ENCODE data around the gene AK8. TPM values are rescaled to one million over a fixed set of nuclear protein-coding genes. Genes with fewer than 3 reads are reported as not detected.

AK8 gene
- total and polyA plus RNA-seq, 4 donors, result 0.07 to 0.26 (median 0.11) TPM

- Histone ChIP-seq H3K9ac (ENCODE audit: low read depth in 1 of 2, low read length in 2 of 2) (no peak overlapping the region), H3K9me3 (ENCODE audit: control insufficient read depth in 4 of 4, low read length in 3 of 4) (no peaks in the 10 kb centered on the region), H3K4me3 (ENCODE audit: low read depth in 1 of 3, low read length in 3 of 3) (no peak overlapping the region), H3K4me1 (ENCODE audit: control insufficient read depth in 4 of 4, insufficient read depth in 4 of 4, low read length in 3 of 4) (no peaks in the 10 kb centered on the region), H3K36me3 (ENCODE audit: control insufficient read depth in 4 of 4, insufficient read depth in 3 of 4, low read depth in 1 of 4, low read length in 3 of 4) (no peaks in the 10 kb centered on the region), H3K27me3 (ENCODE audit: control insufficient read depth in 4 of 4, insufficient read depth in 4 of 4, low read length in 3 of 4) (peaks cover 3 to 12% (median 9%) of the 10 kb centered on the region in 4 donors), H3K27ac (ENCODE audit: low read depth in 1 of 2, low read length in 2 of 2) (no peak overlapping the region)
- no peak for DNase-seq (ENCODE audit: low spot score)
- WGBS, result 58% methylated on average over 5 of the region's 5 CpGs
- TF ChIP-seq CTCF (IDR thresholded peaks at IDR 0.05; ENCODE audit: low read depth, low read length, missing input control), result no peak
- TF ChIP-seq SP1 (IDR thresholded peaks at IDR 0.05), result no peak
- no peak for TF ChIP-seq JUND (IDR thresholded peaks at IDR 0.05)
Measured at GRCh38 chr9:132748450-132748849, 129.6 kb downstream of the AK8 start.

DNA sequence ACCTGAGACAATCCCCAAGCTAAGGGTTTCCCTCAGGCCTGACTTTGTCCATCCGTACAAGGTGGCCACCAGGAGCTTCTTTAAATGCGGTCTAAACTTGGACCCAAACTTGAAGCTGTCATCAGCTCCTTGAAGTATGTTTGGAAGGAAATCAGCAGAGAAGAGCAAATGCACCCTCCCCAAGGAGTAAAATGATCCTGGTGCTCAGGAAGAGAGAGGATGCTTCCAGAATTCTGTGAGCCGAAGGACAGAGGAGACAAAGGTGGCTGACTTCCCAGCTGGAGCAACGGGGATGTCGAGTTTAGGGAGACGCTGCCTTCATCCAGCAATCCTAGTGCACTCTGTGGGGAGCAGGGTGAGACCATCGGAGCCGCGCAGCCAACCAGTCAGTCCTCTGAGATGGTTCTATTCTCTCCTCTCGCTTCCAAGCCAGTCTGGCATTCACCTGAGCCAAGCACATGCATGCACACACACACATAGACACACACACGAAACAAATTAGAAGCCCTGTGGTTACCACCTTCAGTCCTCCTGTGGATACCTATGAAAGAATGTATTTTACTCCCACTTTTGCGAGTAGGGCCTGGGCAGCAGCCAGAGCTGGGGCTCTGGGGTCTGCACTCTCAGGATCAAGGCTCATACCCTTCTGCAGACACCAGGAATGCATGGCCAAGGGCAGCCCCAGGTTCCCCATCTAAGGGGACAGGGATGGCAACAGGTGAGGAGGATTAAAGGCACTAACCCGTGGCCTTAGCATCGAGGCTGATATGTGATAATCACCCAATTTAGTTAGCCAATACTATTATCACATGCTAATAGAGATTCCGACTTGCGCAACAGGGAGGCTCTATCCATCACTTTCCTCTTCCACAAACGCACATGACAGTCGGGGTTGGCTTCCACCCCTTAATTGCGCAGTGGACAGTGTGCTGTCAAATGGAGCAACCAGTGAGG is 132.1 kb downstream of the AK8 start:
- Histone ChIP-seq H3K9me3 (ENCODE audit: control insufficient read depth in 4 of 4, low read length in 3 of 4) (no peaks in the 10 kb centered on the region), H3K27me3 (ENCODE audit: control insufficient read depth in 4 of 4, insufficient read depth in 4 of 4, low read length in 3 of 4) (peaks cover 3 to 18% (median 12%) of the 10 kb centered on the region in 4 donors), H3K9ac (ENCODE audit: low read depth in 1 of 2, low read length in 2 of 2) (no peak overlapping the region), H3K36me3 (ENCODE audit: control insufficient read depth in 4 of 4, insufficient read depth in 3 of 4, low read depth in 1 of 4, low read length in 3 of 4) (no peaks in the 10 kb centered on the region), H3K27ac (ENCODE audit: low read depth in 1 of 2, low read length in 2 of 2) (no peak overlapping the region), H3K4me1 (ENCODE audit: control insufficient read depth in 4 of 4, insufficient read depth in 4 of 4, low read length in 3 of 4) (no peaks in the 10 kb centered on the region), H3K4me3 (ENCODE audit: low read depth in 1 of 3, low read length in 3 of 3) (no peak overlapping the region)
- WGBS, result 81% methylated on average over 19 of the region's 19 CpGs
- no peak for TF ChIP-seq CTCF (IDR thresholded peaks at IDR 0.05; ENCODE audit: low read depth, low read length, missing input control)
- TF ChIP-seq HNF4G (IDR thresholded peaks at IDR 0.05), result no peak
- no peak for TF ChIP-seq FOXA2 (IDR thresholded peaks at IDR 0.05)
- TF ChIP-seq RAD21 (IDR thresholded peaks at IDR 0.05), result no peak
- no peak for TF ChIP-seq MAX (IDR thresholded peaks at IDR 0.05)
- no peak for TF ChIP-seq TAF1 (conservative IDR thresholded peaks at IDR 0.05)
- no peak for TF ChIP-seq YY1 (IDR thresholded peaks at IDR 0.05)
- TF ChIP-seq NR2F2 (IDR thresholded peaks at IDR 0.05), result no peak
- no peak for TF ChIP-seq FOXA1 (IDR thresholded peaks at IDR 0.05)
- no peak for TF ChIP-seq RXRA (IDR thresholded peaks at IDR 0.05)
- TF ChIP-seq EGR1 (IDR thresholded peaks at IDR 0.05; ENCODE audit: low read depth in 2 of 2), result no peak
- no peak for TF ChIP-seq JUND (IDR thresholded peaks at IDR 0.05)
- no peak for TF ChIP-seq REST (IDR thresholded peaks at IDR 0.05)
- TF ChIP-seq GABPA (IDR thresholded peaks at IDR 0.05 in 1 of 2, conservative IDR thresholded peaks at IDR 0.05 in 1 of 2), result no peak
- TF ChIP-seq HNF4A (conservative IDR thresholded peaks at IDR 0.05), result no peak
- TF ChIP-seq SP1 (IDR thresholded peaks at IDR 0.05), result no peak
- no peak for DNase-seq (ENCODE audit: low spot score)
